Left ventricle myocardium inferior (tissue), 1 donor: ENCODE data around the gene BRF1. TPM values are rescaled to one million over a fixed set of nuclear protein-coding genes. Genes with fewer than 3 reads are reported as not detected.

Experiments used
- DNase-seq: peaks from one replicate; pipeline ENCODE4 v3.0.0-alpha.2; 2020
- H3K27ac ChIP-seq: fragments of 200-600 bp; replicated peaks from 2 replicates; pipeline ENCODE4 v1.8.0; 2021
- H3K27me3 ChIP-seq: fragments of 200-600 bp; 2 replicates; pipeline ENCODE4 v1.8.0; 2021; ENCODE audit warnings: low read depth
- H3K36me3 ChIP-seq: fragments of 200-600 bp; 2 replicates; pipeline ENCODE4 v1.8.0; 2021
- H3K4me1 ChIP-seq: fragments of 200-600 bp; 2 replicates; pipeline ENCODE4 v1.8.0; 2021
- H3K4me3 ChIP-seq: fragments of 200-600 bp; 2 replicates; pipeline ENCODE4 v1.8.0; 2021; ENCODE audit warnings: mild to moderate bottlenecking, moderate library complexity
- H3K9me3 ChIP-seq: fragments of 200-600 bp; replicated peaks from 2 replicates; pipeline ENCODE4 v1.8.0; 2021
- CTCF ChIP-seq: fragments of 200-600 bp; IDR thresholded peaks from 2 replicates; pipeline ENCODE4 v1.8.0; 2021; ENCODE audit warnings: antibody characterized with exemption, mild to moderate bottlenecking, borderline replicate concordance
- intact Hi-C: fragments of 100-400 bp; cut with micrococcal nuclease; formaldehyde crosslinking; loops from one replicate; pipeline ENCODE4 v1.11.0; 2022
- total RNA-seq: library from RNA; stranded (reverse); fragmentation: NEBNext Ultra II Directional; extraction: Animal tissue kit (Norgen Biotek cat#: 25700); gene quantifications from one replicate; pipeline ENCODE4 v1.2.1, GENCODE V29; 2021
- donor health status: DM: no; HTN: yes; CAD: no; lungs with severe emphysema.

The BRF1 gene
- total RNA-seq, 1 donor from 2014 or later, result 19.8 TPM

- TF ChIP-seq CTCF, result no peak
- no peak overlapping the region for H3K4me3 ChIP-seq
- intact Hi-C loops, result no loop called here
- H3K27ac ChIP-seq, result peak overlapping the region; percentile 95
- H3K4me1 ChIP-seq, result peaks cover 94% of the 10 kb centered on the region
- no peak for DNase-seq
- H3K9me3 ChIP-seq, result no peaks in the 10 kb centered on the region
- H3K27me3 ChIP-seq, result peaks cover 54% of the 10 kb centered on the region
- H3K36me3 ChIP-seq, result no peaks in the 10 kb centered on the region
Measured at GRCh38 chr14:105200074-105200473, 100.7 kb downstream of the BRF1 start.

GRCh38 chr14:105199093-105199492 lies 101.7 kb downstream of the BRF1 start:
- H3K27me3 ChIP-seq, result peaks cover 64% of the 10 kb centered on the region
- TF ChIP-seq CTCF, result no peak
- no peaks in the 10 kb centered on the region for H3K36me3 ChIP-seq
- intact Hi-C loops, result no loop called here
- peak; percentile 56 for DNase-seq
- H3K9me3 ChIP-seq, result no peaks in the 10 kb centered on the region
- peak overlapping the region; percentile 37 for H3K4me3 ChIP-seq
- H3K27ac ChIP-seq, result peak overlapping the region; percentile 95
- H3K4me1 ChIP-seq, result peaks cover 94% of the 10 kb centered on the region

- intact Hi-C loops, result no loop called here
- Histone ChIP-seq H3K36me3 (no peaks in the 10 kb centered on the region), H3K27me3 (peaks cover 69% of the 10 kb centered on the region), H3K27ac (peak overlapping the region; percentile 95), H3K4me1 (peaks cover 94% of the 10 kb centered on the region), H3K9me3 (no peaks in the 10 kb centered on the region), H3K4me3 (peak overlapping the region; percentile 37)
- TF ChIP-seq CTCF, result no peak
- no peak for DNase-seq
Measured at GRCh38 chr14:105198588-105198987, 102.2 kb downstream of the BRF1 start.

GRCh38 chr14:105197211-105197641 lies 103.6 kb downstream of the BRF1 start:
- peak overlapping the region; percentile 54 for H3K4me3 ChIP-seq
- H3K27me3 ChIP-seq, result peaks cover 79% of the 10 kb centered on the region

GRCh38 chr14:105196265-105196960 lies 104.4 kb downstream of the BRF1 start:
- intact Hi-C loops, result no loop called here
- no peak for TF ChIP-seq CTCF
- H3K4me3 ChIP-seq, result peak overlapping the region; percentile 54
- peak; percentile 63 for DNase-seq
- no peaks in the 10 kb centered on the region for H3K9me3 ChIP-seq
- H3K36me3 ChIP-seq, result no peaks in the 10 kb centered on the region
- peaks cover 82% of the 10 kb centered on the region for H3K4me1 ChIP-seq
- H3K27ac ChIP-seq, result peak overlapping the region; percentile 95
- H3K27me3 ChIP-seq, result peaks cover 84% of the 10 kb centered on the region

More at GRCh38 chr14:105197211-105197641, 103.6 kb downstream of the BRF1 start:
- H3K9me3 ChIP-seq, result no peaks in the 10 kb centered on the region
- H3K4me1 ChIP-seq, result peaks cover 90% of the 10 kb centered on the region
- no peak for TF ChIP-seq CTCF
- H3K27ac ChIP-seq, result peak overlapping the region; percentile 95
- H3K36me3 ChIP-seq, result no peaks in the 10 kb centered on the region
- DNase-seq, result peak; percentile 72
- intact Hi-C loops, result no loop called here
